HG03439 (cell line): ENCODE data around the gene MCEMP1.
"Not testable (repeated sequence)": the region's sequence is repeated elsewhere in the genome, so short reads cannot be mapped to it uniquely, and the experiment has no call there.

Source experiments
- ATAC-seq: cut with Tn5 transposase; IDR thresholded peaks from one replicate; pipeline ENCODE4 v1.9.1; 2021; ENCODE audit warnings: mild to moderate bottlenecking, moderate library complexity; ENCODE audit not compliant: unreplicated experiment

MCEMP1 gene

DNA sequence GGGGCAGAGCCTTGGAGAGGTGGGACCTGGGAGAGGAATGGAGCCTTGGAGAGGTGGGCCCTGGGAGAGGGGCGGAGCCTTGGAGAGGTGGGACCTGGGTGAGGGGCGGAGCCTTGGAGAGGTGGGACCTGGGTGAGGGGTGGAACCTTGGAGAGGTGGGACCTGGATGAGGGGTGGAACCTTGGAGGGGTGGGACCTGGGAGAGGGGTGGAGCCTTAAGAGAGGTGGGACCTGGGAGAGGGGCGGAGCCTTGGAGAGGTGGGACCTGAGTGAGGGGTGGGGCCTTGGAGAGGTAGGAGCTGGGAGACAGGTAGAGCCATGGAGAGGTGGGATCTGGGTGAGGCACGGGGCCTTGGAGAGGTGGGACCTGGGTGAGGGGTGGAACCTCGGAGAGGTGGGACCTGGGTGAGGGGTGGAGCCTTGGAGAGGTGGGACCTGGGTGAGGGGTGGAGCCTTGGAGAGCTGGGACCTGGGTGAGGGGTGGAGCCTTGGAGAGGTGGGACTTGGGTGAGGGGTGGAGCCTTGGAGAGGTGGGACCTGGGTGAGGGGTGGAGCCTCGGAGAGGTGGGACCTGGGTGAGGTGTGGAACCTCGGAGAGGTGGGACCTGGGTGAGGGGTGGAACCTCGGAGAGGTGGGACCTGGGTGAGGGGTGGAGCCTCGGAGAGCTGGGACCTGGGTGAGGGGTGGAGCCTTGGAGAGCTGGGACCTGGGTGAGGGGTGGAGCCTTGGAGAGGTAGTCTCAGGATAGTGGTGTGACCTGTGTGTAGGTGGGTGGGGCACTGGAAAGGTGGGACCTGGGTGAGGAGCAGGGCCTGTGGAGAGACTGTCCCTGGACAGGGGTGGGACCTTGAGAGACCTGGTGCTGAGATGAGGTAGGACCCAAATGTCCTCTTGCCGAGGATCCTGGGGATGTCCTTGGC, 33.0 kb upstream of the MCEMP1 start:
- not testable (repeated sequence) for ATAC-seq

DNA sequence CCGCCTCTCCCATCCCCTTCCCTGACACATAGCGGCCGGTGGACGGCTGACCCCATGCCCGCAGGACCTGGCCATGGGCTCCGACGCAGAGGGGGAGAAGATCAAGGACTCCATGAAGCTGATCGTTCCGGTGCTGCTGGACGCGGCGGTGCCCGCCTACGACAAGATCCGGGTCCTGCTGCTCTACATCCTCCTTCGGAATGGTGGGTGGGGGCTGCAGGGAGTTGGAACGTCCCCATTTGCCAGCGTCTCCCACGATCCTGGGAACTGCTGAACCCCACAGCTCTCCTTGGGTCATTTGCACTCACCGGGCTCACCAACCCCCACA, 32.4 kb upstream of the MCEMP1 start:
- no peak for ATAC-seq

- no peak for ATAC-seq
These were observed 31.7 kb upstream of the MCEMP1 start for GRCh38 chr19:7645163-7645562.

DNA sequence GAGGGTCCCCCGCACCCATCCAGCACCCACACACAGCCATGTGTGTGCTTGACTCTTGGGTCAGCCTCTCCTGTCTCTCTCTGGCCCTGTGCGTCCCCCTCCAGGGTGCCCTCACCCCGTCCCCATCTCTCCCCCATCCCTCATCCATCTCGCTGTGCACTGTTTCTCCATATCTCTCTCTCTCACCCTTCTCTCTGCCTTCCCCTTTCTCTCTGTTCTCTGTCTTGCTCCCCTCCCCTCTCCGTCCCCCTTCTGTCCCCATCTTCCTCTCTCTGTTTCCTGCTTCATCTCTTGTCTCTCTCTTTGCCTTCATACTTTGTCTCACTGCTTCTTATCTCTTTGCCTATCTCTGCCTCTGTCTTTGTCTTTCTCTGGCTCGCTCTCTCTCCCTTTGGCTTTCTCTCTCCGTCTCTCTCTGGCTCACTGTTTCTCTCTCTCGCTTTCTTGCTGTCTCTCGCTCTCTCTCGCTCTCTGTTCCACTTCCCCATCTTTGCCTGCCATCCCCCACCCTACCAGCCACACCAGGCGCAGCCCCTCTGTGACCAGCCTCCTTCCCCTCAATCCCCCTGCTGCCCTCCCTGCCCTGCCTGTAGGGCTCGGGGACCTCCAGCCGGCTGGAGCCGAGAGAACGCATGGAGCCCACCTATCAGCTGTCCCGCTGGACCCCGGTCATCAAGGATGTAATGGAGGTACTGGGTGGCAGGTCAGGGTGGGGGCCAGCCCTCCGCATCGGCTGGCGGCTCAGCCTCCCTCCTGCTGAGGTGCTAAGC, 31.0 kb upstream of the MCEMP1 start:
- ATAC-seq = no peak

DNA sequence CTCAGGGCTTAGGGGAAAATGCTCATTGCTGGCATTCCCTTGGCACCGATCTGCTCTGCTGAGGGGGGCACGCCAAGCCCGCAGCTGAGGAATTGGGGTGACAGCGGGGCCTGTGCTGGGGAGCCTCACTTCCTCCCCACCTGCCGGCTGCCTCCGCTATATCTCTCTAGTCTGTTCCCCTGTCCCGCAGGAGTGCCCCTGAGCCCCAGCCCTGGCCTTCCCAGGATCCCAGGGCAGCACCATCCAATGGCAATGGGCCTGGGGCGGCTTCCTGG, 30.5 kb upstream of the MCEMP1 start:
- no peak for ATAC-seq

DNA sequence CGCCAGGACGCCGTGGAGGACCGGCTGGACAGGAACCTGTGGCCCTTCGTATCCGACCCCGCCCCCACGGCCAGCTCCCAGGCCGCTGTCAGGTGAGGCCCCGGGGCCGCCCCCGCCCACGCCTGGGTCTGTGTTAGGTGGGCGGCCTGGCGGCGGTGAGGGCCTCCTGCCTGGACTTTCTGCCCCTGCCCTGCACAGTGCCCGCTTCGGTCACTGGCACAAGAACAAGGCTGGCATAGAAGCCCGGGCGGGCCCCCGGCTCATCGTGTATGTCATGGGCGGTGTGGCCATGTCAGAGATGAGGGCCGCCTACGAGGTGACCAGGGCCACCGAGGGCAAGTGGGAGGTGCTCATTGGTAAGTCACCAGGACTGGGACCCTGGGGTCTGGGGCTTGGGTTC, 29.7 kb upstream of the MCEMP1 start:
- ATAC-seq = no peak

- no peak for ATAC-seq
These were observed 28.4 kb upstream of the MCEMP1 start for GRCh38 chr19:7648265-7649014.

GRCh38 chr19:7650148-7650547, 26.7 kb upstream of the MCEMP1 start:
- no peak for ATAC-seq

DNA sequence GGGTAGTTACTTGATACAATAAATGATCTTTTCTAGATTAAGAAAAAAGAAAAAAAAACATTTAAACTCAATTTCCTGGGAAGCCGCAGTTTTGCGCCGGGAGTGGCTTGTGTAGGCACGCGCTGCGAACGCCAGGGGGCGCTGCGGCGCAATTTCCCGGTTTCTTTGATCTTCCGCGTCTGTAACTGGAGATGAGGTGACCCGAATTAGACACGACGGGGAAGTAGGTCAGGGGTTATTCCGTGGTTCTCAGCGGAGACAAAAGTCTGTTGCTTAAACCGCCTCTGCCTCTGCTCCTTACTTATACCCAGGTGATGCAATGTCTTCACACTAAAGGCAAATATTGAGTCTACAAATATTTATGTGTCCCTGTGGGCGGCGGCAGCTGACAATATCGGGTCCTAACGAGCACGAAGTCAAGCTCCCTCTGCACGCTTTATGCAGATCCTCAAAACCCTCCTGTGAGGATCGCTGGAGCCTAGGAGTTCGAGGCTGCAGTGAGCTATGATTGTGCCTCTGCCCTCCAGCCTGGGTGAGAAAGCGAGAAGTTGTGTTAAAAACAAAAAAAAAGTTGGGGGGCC, 24.7 kb upstream of the MCEMP1 start:
- ATAC-seq = no peak

DNA sequence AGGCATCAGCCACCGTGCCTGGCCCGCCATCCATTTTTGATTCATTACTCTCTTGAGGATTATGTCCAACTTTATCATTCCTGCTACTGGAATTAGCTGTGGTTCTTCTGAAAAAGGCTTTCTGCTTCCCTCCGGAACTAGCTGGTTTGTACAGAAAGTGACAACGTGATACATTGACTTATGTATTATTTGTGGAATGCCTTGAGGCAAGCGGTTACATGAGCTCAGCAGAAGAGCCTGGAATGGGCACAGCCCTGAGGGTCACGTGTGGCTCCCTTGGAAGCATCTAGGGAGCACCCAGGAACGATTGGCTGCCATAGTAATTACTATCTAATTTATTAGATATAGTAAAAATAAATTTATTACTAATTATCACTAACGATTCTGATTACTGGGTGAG, 22.5 kb upstream of the MCEMP1 start:
- no peak for ATAC-seq

- no peak for ATAC-seq
These were observed 21.3 kb upstream of the MCEMP1 start for GRCh38 chr19:7655581-7655980.

DNA sequence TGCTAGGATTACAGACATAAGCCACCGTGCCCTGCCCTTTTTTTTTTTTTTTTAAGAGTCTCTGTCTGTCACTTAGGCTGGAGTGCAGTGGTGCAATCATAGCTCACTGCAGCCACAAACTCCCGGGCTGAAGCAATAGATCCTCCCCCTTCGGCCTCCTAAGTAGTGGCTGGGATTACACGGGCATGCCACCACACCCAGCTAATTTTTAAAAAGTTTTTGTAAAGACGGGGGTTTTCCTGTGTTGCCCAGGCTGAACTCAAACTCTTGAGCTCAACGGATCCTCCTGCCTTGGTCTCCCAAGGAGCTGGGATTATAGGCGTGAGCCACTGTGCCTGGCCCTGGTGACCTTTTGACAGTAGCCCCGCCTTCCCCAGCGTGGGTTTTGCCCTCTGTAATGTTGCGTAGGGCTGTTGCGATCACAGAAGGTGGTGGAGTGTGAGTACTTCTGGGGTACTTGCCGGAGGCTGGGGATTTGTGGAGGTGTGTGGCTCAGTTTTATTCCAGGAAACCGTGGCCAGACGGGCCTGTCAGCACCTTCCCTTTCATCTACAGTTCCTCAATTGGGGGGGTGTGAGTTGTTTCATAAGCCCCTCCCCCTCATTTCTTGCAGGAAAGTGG, 19.6 kb upstream of the MCEMP1 start:
- no peak for ATAC-seq

GRCh38 chr19:7658219-7658686, 18.6 kb upstream of the MCEMP1 start:
- peak; percentile 81 for ATAC-seq

- no peak for ATAC-seq
These were observed 14.9 kb upstream of the MCEMP1 start for GRCh38 chr19:7661744-7662538.

GRCh38 chr19:7662657-7663056, 14.2 kb upstream of the MCEMP1 start:
- ATAC-seq = no peak

GRCh38 chr19:7663706-7664105, 13.2 kb upstream of the MCEMP1 start:
- ATAC-seq = no peak

GRCh38 chr19:7665076-7665475, 11.8 kb upstream of the MCEMP1 start:
- no peak for ATAC-seq

DNA sequence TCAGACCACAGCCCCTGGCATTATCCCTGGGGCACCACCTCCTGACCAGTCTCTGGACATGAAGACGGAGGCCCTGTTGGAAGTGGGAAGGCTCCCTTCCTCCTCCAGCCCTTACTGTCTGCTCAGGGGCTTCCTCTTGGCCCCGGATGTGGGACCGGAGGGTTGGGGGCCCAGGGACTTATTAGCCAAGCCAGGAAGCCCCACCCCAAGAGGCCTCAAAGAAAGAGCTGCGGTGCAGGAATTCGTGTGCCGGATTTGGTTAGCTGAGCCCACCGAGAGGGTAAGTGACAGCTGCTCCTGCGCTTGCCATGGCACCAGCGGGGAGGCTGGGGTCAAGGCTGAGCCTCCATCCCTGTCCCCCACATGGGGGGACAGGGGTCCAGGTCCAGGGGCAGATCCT, 8.0 kb upstream of the MCEMP1 start, which contains the start of gene RETN:
RETN (plus strand) TSS at position 208 of the 400 bp plus-strand sequence. CDS start 278 bp downstream, outside the sequence.
- no peak for ATAC-seq

DNA sequence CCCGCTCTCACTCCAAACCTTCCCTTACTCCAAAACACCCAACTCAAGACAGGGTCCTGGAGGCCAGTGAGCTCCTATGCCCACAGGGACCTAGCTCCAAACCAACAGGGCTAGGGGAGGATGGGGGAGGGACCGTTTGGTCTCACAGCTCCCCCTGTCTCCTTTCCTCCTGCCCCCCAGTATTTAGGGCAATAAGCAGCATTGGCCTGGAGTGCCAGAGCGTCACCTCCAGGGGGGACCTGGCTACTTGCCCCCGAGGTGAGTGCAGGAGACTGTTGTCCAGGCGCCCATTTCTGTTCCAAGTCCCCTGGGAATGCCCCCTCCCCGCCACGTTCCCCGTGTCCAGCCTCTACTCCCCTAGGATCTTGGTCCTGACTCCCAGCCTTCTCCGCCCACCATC, 7.2 kb upstream of the MCEMP1 start:
- ATAC-seq = no peak
